LNCaP clone FGC (cell line): ENCODE results near the gene TGOLN2.

Experiments
- DNase-seq: peaks from one replicate; pipeline ENCODE4 v3.0.0-alpha.2; 2011; ENCODE audit warnings: low read depth
- H3K4me3 ChIP-seq: 2 replicates; pipeline ENCODE4 v1.5.1; 2011; ENCODE audit warnings: mild to moderate bottlenecking, low read depth, low read length, control low read depth
- TF ChIP-seq, protein P1 (sequence below): IDR thresholded peaks from 2 replicates; pipeline ENCODE4 v1.5.1; 2012; ENCODE audit warnings: mild to moderate bottlenecking; ENCODE audit not compliant: control insufficient read depth, insufficient read depth; ENCODE audit errors: extremely low read depth

TGOLN2 gene

DNA sequence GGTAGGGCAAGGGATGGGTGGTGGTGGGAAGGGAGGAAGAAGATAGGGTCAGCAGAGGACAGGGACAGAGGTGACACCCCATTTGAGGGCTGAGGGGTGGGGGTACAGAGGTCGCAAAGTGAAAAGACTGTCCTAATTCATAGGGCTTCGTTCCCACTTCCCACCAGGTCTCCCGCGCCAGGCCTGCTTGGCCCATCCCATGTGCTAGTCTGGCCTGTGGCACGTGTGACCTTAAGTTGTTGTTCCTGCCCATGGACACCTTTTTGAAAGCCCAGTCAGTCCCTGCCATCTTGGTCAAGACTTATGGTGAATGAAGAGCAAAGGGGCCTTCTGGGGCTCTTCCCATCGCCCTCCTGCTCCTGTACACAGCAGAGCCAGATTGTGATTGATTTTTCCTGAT, 46.2 kb downstream of the TGOLN2 start:
- H3K4me3 ChIP-seq = no peak overlapping the region
- DNase-seq = no peak
- TF ChIP-seq, protein P1, sequence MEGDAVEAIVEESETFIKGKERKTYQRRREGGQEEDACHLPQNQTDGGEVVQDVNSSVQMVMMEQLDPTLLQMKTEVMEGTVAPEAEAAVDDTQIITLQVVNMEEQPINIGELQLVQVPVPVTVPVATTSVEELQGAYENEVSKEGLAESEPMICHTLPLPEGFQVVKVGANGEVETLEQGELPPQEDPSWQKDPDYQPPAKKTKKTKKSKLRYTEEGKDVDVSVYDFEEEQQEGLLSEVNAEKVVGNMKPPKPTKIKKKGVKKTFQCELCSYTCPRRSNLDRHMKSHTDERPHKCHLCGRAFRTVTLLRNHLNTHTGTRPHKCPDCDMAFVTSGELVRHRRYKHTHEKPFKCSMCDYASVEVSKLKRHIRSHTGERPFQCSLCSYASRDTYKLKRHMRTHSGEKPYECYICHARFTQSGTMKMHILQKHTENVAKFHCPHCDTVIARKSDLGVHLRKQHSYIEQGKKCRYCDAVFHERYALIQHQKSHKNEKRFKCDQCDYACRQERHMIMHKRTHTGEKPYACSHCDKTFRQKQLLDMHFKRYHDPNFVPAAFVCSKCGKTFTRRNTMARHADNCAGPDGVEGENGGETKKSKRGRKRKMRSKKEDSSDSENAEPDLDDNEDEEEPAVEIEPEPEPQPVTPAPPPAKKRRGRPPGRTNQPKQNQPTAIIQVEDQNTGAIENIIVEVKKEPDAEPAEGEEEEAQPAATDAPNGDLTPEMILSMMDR = no peak

DNA sequence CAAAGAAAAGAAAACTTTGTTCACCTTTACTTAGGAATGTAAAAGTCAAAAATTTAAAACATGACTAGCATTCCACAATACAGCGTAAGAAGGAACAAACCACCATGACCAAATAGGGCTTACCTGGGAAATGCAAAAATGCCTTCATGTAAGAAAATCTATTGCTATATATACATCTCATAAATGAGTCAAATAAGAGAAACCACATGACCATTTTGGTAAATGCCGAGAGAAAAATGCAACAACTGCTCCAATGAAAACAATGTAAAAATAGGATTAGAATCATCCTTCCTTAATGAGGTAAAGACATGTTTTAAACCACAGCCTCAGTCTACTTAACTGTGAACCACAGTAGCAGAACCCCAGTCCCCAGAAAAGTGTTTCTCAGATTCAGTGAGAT, 49.4 kb downstream of the TGOLN2 start:
- H3K4me3 ChIP-seq = no peak overlapping the region
- TF ChIP-seq, protein P1 = no peak
- DNase-seq = no peak

DNA sequence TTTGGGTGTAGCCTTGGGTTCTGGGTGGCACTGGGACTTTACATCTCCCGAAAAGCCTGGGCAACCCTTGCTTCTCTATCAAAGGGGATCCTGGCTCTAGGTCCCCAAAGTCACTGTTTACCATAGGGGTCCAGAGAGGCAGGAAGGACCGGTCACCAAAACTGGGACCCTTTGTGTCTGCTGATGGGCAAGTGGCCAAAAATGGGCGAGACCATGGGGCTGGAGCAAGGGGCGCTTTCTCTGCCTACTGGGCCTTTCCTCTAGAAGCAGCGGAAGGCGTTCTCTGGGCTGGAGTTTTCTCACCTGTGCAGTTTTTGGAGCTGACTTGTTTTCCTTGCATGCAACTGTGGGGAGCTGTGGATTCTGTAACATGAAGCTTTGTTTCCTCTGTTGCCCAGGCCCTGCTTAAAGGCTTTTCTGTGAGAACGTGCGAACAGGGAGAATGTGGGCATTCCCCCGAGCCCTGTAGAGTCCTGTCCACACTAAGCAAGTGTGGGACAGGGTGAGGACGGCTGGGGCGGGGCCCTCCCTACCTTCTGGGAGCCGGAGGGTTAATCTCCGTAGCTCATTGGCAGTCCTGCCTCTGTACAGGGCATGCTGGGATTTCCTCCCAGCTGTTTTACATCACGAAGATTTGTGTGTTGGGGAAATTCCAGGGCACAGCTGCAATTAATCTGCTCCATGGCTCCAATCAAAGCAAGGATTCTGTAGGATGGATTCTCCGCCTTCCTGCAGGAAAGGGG, 50.2 kb downstream of the TGOLN2 start:
- TF ChIP-seq, protein P1 = no peak
- no peak overlapping the region for H3K4me3 ChIP-seq
- no peak for DNase-seq

DNA sequence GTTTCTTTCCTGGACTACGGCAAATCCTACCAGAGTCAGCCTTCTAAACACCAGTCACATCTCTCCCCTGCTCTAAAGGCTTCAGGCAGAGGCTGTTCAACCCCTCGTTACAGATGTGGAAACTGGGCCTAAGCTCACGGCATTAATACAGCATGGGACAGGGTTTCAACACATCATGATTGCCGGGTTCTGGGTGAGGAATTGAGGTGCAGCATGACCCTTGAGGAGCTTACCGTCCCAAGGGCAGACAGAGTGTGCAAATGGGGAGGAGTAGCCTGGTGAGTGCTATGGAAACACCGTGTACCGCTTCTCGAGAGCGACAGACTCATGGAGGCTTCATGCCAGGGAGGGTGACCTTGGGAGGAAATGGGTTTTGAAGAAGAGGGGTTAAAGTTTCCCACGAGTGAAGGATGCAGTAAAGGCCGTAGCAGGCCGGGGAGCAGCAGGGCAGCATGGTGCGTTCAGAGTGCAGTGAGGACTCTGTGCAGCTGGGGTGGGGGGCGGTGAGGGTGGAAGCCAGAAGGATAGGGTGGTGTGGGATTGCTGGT, 51.1 kb downstream of the TGOLN2 start:
- no peak overlapping the region for H3K4me3 ChIP-seq
- DNase-seq = no peak
- TF ChIP-seq, protein P1 = no peak

DNA sequence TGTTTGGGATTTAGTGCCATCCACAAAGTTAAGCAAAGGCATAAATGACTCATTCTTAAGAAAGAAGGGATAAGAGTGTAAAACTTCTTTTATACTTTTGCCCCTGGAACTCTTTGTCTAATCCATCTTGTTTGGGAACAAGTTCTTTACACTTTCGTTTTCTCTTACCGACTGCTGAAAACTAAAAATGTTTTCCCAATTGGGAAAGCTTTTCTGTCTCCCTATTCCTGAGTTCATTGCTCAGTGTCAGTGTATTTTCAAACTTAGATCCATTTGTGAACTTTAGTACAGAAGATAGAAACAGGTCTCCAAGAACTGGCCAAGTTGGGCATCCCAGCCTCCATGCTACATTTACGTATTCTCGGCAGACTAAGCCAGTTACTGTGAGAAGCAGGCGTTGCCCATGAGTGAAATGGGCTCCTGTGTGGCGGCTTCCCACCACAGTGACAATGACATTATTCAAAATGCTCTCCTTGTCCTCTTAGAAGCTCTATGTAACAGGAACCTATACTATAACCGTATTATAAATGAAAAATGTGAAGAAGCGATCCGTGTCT, 51.7 kb downstream of the TGOLN2 start:
- TF ChIP-seq, protein P1 = no peak
- no peak for DNase-seq
- H3K4me3 ChIP-seq = no peak overlapping the region

DNA sequence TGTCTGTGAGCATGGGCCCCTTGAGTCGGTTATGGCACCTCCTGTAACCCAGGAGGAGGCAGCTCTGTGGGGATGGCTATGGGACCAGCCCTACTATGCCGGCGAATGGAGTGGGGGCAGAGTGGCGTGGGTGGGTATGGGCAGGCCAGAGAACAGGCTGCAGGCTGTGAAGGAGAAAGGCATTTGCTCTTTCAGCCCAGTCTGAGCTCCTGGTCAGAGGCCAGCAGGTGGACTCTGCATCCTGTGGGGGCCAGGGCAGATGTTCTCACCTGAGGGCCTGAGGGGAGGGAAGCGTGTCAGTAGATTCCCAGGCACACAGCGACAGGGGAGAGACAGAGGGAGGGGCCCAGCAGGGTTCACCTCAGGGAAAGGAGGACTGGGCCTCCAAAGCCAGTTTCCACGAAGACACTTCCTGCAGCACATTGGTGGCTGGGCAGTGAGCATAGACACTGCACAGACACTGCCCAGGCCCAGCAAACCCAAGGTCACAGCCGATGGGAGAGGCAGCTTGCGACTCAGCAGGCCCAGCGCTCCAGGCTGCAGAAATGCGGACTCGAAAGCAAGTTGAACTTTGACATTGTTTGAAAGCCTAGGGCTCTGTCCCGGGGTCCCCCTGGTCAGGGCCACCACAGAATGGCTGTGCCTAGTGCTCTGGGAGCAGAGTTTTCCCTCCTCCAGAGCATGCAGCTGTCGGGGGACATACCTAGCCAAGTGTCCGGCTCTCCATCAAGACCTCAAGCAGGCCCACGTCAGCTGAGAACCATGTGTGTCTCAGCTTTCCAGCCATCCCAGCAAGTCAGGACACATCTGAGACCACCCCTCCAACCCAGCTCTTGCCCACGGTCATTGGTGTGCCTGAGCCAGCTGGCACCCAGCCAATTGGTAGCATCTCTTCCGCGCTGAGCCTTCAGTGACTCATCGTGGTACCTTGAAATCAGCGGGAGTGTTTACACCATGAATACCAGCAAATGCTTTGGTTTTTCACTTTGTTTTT, 53.8 kb downstream of the TGOLN2 start:
- H3K4me3 ChIP-seq = no peak overlapping the region

More for the DNA sequence above, 53.8 kb downstream of the TGOLN2 start:
- DNase-seq = no peak
- TF ChIP-seq, protein P1 = no peak
